ENCODE measurements around the gene ANO7.

Gene ANO7

DNA sequence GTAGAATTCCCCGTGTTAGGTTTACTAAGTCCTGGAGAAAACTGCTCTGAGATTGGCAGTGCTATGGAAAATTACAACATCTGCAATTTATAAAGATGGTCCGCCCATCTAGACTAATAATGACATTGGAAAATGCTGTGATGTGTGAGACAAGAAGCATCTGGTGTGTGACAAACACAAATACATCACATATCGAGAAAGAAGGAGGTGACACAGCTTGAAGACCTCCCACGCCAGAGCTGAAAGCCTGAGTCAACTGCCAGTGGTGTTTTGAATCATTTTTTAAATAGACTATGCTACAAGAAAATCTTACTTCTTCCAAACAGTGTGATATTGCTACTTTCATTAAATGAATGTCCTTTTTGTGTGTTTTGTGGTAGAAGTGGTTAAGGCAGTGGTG, 8.6 kb upstream of the ANO7 start:
- Histone ChIP-seq H3K27me3 (replicated peaks; ENCODE audit: insufficient read depth, low read length) (no peaks in the 10 kb centered on the region), H3K4me3 (ENCODE audit: low read length) (no peak overlapping the region), H3K79me2 (ENCODE audit: low read length) (no peaks in the 10 kb centered on the region), H3K9ac (ENCODE audit: low read length) (no peak overlapping the region), H4K20me1 (ENCODE audit: insufficient read depth, low read length) (no peaks in the 10 kb centered on the region), H3F3A (ENCODE audit: insufficient read depth, low read length) (no peaks in the 10 kb centered on the region), H3K9me3 (replicated peaks; ENCODE audit: insufficient read depth, low read length) (no peaks in the 10 kb centered on the region), H2AFZ (ENCODE audit: low read length) (no peak overlapping the region), H3K9me2 (replicated peaks; ENCODE audit: insufficient read depth, low read length) (no peaks in the 10 kb centered on the region), H3K4me2 (ENCODE audit: low read depth, low read length) (no peak overlapping the region), H3K4me1 (ENCODE audit: low read length) (no peaks in the 10 kb centered on the region), H3K27ac (ENCODE audit: low read length) (no peak overlapping the region), H3K36me3 (replicated peaks; ENCODE audit: insufficient read depth, low read length) (no peaks in the 10 kb centered on the region)
- no peak for DNase-seq
- TF ChIP-seq EZH2phosphoT487 (IDR thresholded peaks at IDR 0.05; ENCODE audit: low read length), result no peak
- no peak for TF ChIP-seq EZH2 (optimal IDR thresholded peaks at IDR 0.05; ENCODE audit: low read depth, low read length)
- TF ChIP-seq CTCF (IDR thresholded peaks at IDR 0.05; ENCODE audit: low read length), result no peak

- Histone ChIP-seq H3K9ac (ENCODE audit: low read length) (no peak overlapping the region), H3K27me3 (replicated peaks; ENCODE audit: insufficient read depth, low read length) (no peaks in the 10 kb centered on the region), H3K4me3 (ENCODE audit: low read length) (no peak overlapping the region), H3K4me2 (ENCODE audit: low read depth, low read length) (no peak overlapping the region), H2AFZ (ENCODE audit: low read length) (no peak overlapping the region), H4K20me1 (ENCODE audit: insufficient read depth, low read length) (no peaks in the 10 kb centered on the region), H3K79me2 (ENCODE audit: low read length) (no peaks in the 10 kb centered on the region), H3K36me3 (replicated peaks; ENCODE audit: insufficient read depth, low read length) (no peaks in the 10 kb centered on the region), H3F3A (ENCODE audit: insufficient read depth, low read length) (no peaks in the 10 kb centered on the region), H3K9me3 (replicated peaks; ENCODE audit: insufficient read depth, low read length) (no peaks in the 10 kb centered on the region), H3K27ac (ENCODE audit: low read length) (no peak overlapping the region), H3K9me2 (replicated peaks; ENCODE audit: insufficient read depth, low read length) (no peaks in the 10 kb centered on the region), H3K4me1 (ENCODE audit: low read length) (no peaks in the 10 kb centered on the region)
- TF ChIP-seq CTCF (IDR thresholded peaks at IDR 0.05; ENCODE audit: low read length) (no peak), EZH2phosphoT487 (IDR thresholded peaks at IDR 0.05; ENCODE audit: low read length) (no peak), EZH2 (optimal IDR thresholded peaks at IDR 0.05; ENCODE audit: low read depth, low read length) (no peak)
- DNase-seq, result no peak
These were observed 8.0 kb upstream of the ANO7 start for GRCh38 chr2:241180495-241180894.

GRCh38 chr2:241182126-241182525, 6.4 kb upstream of the ANO7 start:
- no peaks in the 10 kb centered on the region for H4K20me1 ChIP-seq (ENCODE audit: insufficient read depth, low read length)
- no peaks in the 10 kb centered on the region for H3K9me3 ChIP-seq (replicated peaks; ENCODE audit: insufficient read depth, low read length)
- no peak overlapping the region for H3K9ac ChIP-seq (ENCODE audit: low read length)
- no peaks in the 10 kb centered on the region for H3K79me2 ChIP-seq (ENCODE audit: low read length)
- no peak overlapping the region for H3K4me3 ChIP-seq (ENCODE audit: low read length)
- no peak overlapping the region for H2AFZ ChIP-seq (ENCODE audit: low read length)
- H3K27me3 ChIP-seq (replicated peaks; ENCODE audit: insufficient read depth, low read length), result no peaks in the 10 kb centered on the region
- no peaks in the 10 kb centered on the region for H3K4me1 ChIP-seq (ENCODE audit: low read length)
- no peaks in the 10 kb centered on the region for H3K9me2 ChIP-seq (replicated peaks; ENCODE audit: insufficient read depth, low read length)
- DNase-seq, result no peak
- no peaks in the 10 kb centered on the region for H3K36me3 ChIP-seq (replicated peaks; ENCODE audit: insufficient read depth, low read length)
- no peak overlapping the region for H3K4me2 ChIP-seq (ENCODE audit: low read depth, low read length)
- no peak overlapping the region for H3K27ac ChIP-seq (ENCODE audit: low read length)
- TF ChIP-seq EZH2phosphoT487 (IDR thresholded peaks at IDR 0.05; ENCODE audit: low read length) (no peak), EZH2 (optimal IDR thresholded peaks at IDR 0.05; ENCODE audit: low read depth, low read length) (no peak), CTCF (IDR thresholded peaks at IDR 0.05; ENCODE audit: low read length) (no peak)
- H3F3A ChIP-seq (ENCODE audit: insufficient read depth, low read length), result no peaks in the 10 kb centered on the region

Measured in MM.1S (cell line).